IPS-18c (cell line): ENCODE data around the gene PRAMEF5.
"Not testable (repeated sequence)": the region's sequence is repeated elsewhere in the genome, so short reads cannot be mapped to it uniquely, and the experiment has no call there.

Experiments
- H3K4me3 ChIP-seq: 2 replicates; pipeline ENCODE4 v1.7.0; 2013; ENCODE audit warnings: low read depth, mild to moderate bottlenecking, low read length, moderate library complexity; ENCODE audit not compliant: insufficient read depth
- H3K9me3 ChIP-seq: one replicate; pipeline ENCODE4 v1.6.1; 2013; ENCODE audit warnings: mild to moderate bottlenecking, low read length, moderate library complexity; ENCODE audit not compliant: control insufficient read depth, insufficient read depth

PRAMEF5 gene

DNA sequence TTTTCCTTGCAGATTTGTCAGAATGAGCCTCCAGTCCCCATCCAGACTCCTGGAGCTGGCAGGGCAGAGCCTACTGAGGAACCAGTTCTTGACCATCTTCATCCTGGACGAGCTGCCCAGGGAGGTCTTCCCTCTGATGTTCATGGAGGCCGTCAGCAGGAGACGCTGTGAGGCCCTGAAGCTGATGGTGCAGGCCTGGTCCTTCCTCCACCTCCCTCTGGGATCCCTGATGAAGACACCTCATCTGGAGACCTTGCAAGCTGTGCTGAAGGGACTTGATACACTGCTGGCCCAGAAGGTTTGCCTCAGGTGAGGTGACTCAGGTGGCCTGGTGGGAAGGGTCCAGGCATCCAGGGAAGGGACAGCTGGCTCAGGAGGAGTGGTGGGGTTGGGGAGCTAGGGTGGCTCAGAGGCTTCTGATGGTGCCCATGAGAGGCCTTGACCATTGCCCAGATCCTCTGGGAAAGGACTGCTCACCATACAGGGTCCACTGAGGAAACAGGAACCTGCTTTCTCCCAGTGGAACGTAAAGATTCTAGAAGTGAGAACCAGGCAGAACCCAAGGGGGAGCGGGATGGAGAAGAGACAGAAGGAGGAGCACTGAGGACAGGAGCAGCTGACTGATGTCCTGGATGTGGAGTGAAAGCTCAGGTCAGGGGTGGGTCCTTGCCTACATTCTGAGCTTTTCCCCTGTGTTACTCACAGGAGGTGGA lies 8.0 kb upstream of the PRAMEF5 start:
- not testable (repeated sequence) for H3K4me3 ChIP-seq
- peaks cover 28% of the 10 kb centered on the region for H3K9me3 ChIP-seq

- peaks cover 28% of the 10 kb centered on the region for H3K9me3 ChIP-seq
- not testable (repeated sequence) for H3K4me3 ChIP-seq
Measured at GRCh38 chr1:13246554-13246871, 7.5 kb upstream of the PRAMEF5 start.

- H3K9me3 ChIP-seq = peaks cover 25% of the 10 kb centered on the region
- not testable (repeated sequence) for H3K4me3 ChIP-seq
Measured at GRCh38 chr1:13247122-13247521, 6.9 kb upstream of the PRAMEF5 start.

GRCh38 chr1:13265124-13265523 lies 11.1 kb downstream of the PRAMEF5 start:
- not testable (repeated sequence) for H3K9me3 ChIP-seq, H3K4me3 ChIP-seq

- not testable (repeated sequence) for H3K4me3 ChIP-seq, H3K9me3 ChIP-seq
Measured at GRCh38 chr1:13277016-13277415, 23.0 kb downstream of the PRAMEF5 start.

DNA sequence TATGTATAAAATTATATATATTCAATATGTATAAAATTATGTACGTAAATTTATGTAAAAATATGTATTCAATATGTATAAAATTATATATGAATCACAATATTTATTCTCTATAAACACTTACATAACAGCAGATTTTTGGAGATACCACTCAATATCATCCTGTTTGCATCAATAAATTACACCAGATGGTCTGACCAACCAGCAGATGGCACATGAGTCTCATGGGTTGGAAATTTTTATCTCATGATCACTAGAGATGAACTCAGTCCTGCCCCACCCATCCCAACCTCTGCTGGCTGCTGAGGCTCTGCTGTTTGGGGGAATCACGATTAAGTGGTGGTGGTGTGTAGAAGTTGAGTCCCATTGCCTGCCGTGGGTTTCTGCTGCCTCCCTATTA lies 25.6 kb downstream of the PRAMEF5 start:
- H3K4me3 ChIP-seq, H3K9me3 ChIP-seq: not testable (repeated sequence)

- not testable (repeated sequence) for H3K4me3 ChIP-seq, H3K9me3 ChIP-seq
Measured at GRCh38 chr1:13285037-13285436, 31.0 kb downstream of the PRAMEF5 start, which contains the start of gene PRAMEF8. PRAMEF8 (minus strand) TSS chr1:13285137; CDS start chr1:13284091, 1,046 bp downstream.

- not testable (repeated sequence) for H3K4me3 ChIP-seq, H3K9me3 ChIP-seq
Measured at GRCh38 chr1:13289030-13289429, 35.0 kb downstream of the PRAMEF5 start.

- H3K9me3 ChIP-seq, H3K4me3 ChIP-seq: not testable (repeated sequence)
Measured at GRCh38 chr1:13297216-13297931, 43.4 kb downstream of the PRAMEF5 start.

GRCh38 chr1:13298699-13299098 lies 44.7 kb downstream of the PRAMEF5 start:
- H3K9me3 ChIP-seq, H3K4me3 ChIP-seq: not testable (repeated sequence)

DNA sequence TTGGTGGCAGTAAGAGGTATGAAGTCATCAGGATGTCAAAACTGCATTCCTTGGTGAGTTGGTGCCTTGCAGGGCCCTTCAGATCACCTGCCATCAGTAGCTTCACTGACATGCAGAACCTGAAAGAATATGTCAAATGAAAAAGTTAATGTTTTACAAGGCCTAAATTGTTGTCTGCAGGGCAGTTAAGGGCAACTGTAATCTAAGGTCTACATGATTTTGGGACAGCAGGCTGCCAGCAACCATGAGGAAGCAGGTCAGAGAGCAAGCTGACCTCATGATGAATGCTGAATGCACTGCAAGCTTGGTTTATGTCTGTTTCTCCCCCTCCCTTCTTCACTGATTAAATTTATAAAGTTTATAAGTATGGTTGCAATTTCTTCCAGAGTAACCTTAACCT lies 48.2 kb downstream of the PRAMEF5 start:
- H3K4me3 ChIP-seq, H3K9me3 ChIP-seq: not testable (repeated sequence)

DNA sequence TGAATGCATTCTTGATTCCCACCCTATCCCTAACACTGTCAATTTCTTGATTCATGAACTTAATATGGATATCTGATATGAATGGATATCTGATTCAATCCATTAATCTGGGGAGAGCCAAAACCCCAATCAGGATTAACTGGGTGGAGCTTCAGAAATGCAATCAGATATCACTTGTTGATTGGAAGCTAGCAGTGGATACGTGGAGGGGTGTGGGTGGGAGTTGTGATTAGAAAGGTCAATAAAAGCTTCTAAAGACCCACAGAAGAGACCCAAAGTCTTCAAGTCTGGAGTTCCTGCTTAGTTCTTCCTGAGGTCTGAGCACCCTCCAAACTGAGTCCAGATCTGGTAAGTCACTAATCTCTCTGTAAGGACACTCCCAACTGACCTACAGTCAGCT lies 49.2 kb downstream of the PRAMEF5 start, which contains the start of gene PRAMEF33:
Gene PRAMEF33 (plus strand): TSS at position 301 of the 400 bp plus-strand sequence. CDS start 2,416 bp downstream, outside the sequence.
- not testable (repeated sequence) for H3K9me3 ChIP-seq, H3K4me3 ChIP-seq
